K562 (cell line): ENCODE measurements around the gene CEP43. TPM values are rescaled to one million over a fixed set of nuclear protein-coding genes. Genes with fewer than 3 reads are reported as not detected.
A peak's percentile ranks its signal among the peaks of the same experiment; 100 is the strongest.

Experiments used
- ARNT ChIP-seq, 2 experiments: fragments of 450-650 bp; IDR thresholded peaks; 2 replicates each; pipeline ENCODE4 v1.6.1; 2016; ENCODE audit warnings: mild to moderate bottlenecking in 1 of 2
- CTBP1 ChIP-seq: fragments of 450-650 bp; IDR thresholded peaks from 2 replicates; pipeline ENCODE4 v1.6.1; 2016; ENCODE audit warnings: borderline replicate concordance
- ERF ChIP-seq: fragments of 450-650 bp; formaldehyde crosslinking; IDR thresholded peaks from 2 replicates; pipeline ENCODE4 v1.4.0; 2020; ENCODE audit warnings: mild to moderate bottlenecking, mixed read lengths
- ETV6 ChIP-seq, 3 experiments: fragments of 150-350 bp in 1 of 3; sonication (generic) in 1 of 3; formaldehyde crosslinking in 1 of 3; IDR thresholded peaks; 2 replicates each; pipeline versions ENCODE4 v1.6.1 to v1.8.0; 2014 to 2022; ENCODE audit warnings: borderline replicate concordance in 2 of 3, low read depth in 2 of 3, antibody characterized with exemption in 1 of 3, low read length in 1 of 3, mild to moderate bottlenecking in 1 of 3, missing genetic modification reagents in 1 of 3
- FIP1L1 ChIP-seq: fragments of 200-400 bp; formaldehyde crosslinking; IDR thresholded peaks from 2 replicates; pipeline ENCODE4 v1.6.1; 2018; ENCODE audit warnings: mild to moderate bottlenecking, low read depth, low read length; ENCODE audit not compliant: poor library complexity, severe bottlenecking
- FOXJ2 ChIP-seq: fragments of 200-800 bp; sonication (Bioruptor generic); IDR thresholded peaks from 2 replicates; pipeline ENCODE4 v1.6.1; 2016; ENCODE audit warnings: missing genetic modification characterization, missing compliant biosample characterization
- NONO ChIP-seq, 2 experiments: fragments of 200-400 bp in 1 of 2; fragments of 450-650 bp in 1 of 2; formaldehyde crosslinking in 1 of 2; IDR thresholded peaks; 2 replicates each; pipeline ENCODE4 v1.6.1; 2017; ENCODE audit warnings: low read depth in 2 of 2, mild to moderate bottlenecking in 2 of 2, moderate library complexity in 2 of 2, low read length in 1 of 2
- POLR2B ChIP-seq: fragments of 450-650 bp; IDR thresholded peaks from 2 replicates; pipeline ENCODE4 v1.6.1; 2018; ENCODE audit warnings: low read depth; ENCODE audit not compliant: partially characterized antibody
- RNF2 ChIP-seq: sonication (generic); IDR thresholded peaks from 2 replicates; pipeline ENCODE4 v1.6.1; 2016
- SMARCA4 ChIP-seq: fragments of 450-650 bp; IDR thresholded peaks from 2 replicates; pipeline ENCODE4 v1.6.1; 2016
- TCF7 ChIP-seq: sonication (generic); IDR thresholded peaks from 2 replicates; pipeline ENCODE4 v1.6.1; 2016; ENCODE audit warnings: antibody characterized with exemption, borderline replicate concordance
- ZFP36 ChIP-seq: fragments of 150-350 bp; IDR thresholded peaks from 2 replicates; pipeline ENCODE4 v1.6.1; 2018; ENCODE audit warnings: low read length, low read depth; ENCODE audit not compliant: partially characterized antibody
- ZNF12 ChIP-seq: sonication (generic); formaldehyde crosslinking; IDR thresholded peaks from 2 replicates; pipeline ENCODE4 v1.4.0; 2020; ENCODE audit warnings: mild to moderate bottlenecking, missing genetic modification reagents
- ZNF124 ChIP-seq: sonication (generic); formaldehyde crosslinking; IDR thresholded peaks from 2 replicates; pipeline ENCODE4 v1.8.1; 2022; ENCODE audit warnings: missing genetic modification reagents
- ZNF318 ChIP-seq, 2 experiments: fragments of 450-650 bp; IDR thresholded peaks; 2 replicates each; pipeline ENCODE4 v1.6.1; 2016; ENCODE audit warnings: mild to moderate bottlenecking in 2 of 2, borderline replicate concordance in 1 of 2, low read depth in 1 of 2, moderate library complexity in 1 of 2
- ZNF444 ChIP-seq: fragments of 250-450 bp; sonication (Bioruptor Pico); IDR thresholded peaks from 2 replicates; pipeline ENCODE4 v1.4.0; 2020; ENCODE audit warnings: mild to moderate bottlenecking, moderate library complexity
- polyA plus RNA-seq, 8 experiments: library from polyadenylated mRNA; depleted of rRNA in 4 of 8; stranded (reverse) in 5 of 8; unstranded in 3 of 8; fragments of >200 nt; fragmentation: Nextera tagmentation in 2 of 8; fragmentation: Illumina TruSeq in 1 of 8; extraction: Ambion mirVana in 2 of 8; extraction: Trizol in 1 of 8; gene quantifications; 2 replicates each; pipeline versions ENCODE4 v1.2.1 to v1.2.3, GENCODE V29; 2011 to 2014; ENCODE audit warnings: inconsistent platforms in 1 of 8, missing spikeins in 1 of 8
- total RNA-seq, 7 experiments: library from RNA; depleted of rRNA in 6 of 7; stranded (reverse); fragments of >200 nt in 6 of 7; fragmentation: Illumina TruSeq in 2 of 7; extraction: Trizol in 2 of 7; gene quantifications; 2 replicates each; pipeline versions ENCODE4 v1.2.1 to v1.2.3, GENCODE V29; 2011 to 2021; ENCODE audit warnings: low replicate concordance in 1 of 7
- TF ChIP-seq, protein P1 (sequence below): sonication (generic); formaldehyde crosslinking; IDR thresholded peaks from 2 replicates; pipeline ENCODE4 v1.8.1; 2022; ENCODE audit warnings: missing genetic modification reagents

The CEP43 gene
- total and polyA plus RNA-seq, 9 of the 15 experiments (the other 6 are each of a cell fraction or from before 2014, with no cell fraction given) = 15.2 to 55.7 (median 47.4) TPM

DNA sequence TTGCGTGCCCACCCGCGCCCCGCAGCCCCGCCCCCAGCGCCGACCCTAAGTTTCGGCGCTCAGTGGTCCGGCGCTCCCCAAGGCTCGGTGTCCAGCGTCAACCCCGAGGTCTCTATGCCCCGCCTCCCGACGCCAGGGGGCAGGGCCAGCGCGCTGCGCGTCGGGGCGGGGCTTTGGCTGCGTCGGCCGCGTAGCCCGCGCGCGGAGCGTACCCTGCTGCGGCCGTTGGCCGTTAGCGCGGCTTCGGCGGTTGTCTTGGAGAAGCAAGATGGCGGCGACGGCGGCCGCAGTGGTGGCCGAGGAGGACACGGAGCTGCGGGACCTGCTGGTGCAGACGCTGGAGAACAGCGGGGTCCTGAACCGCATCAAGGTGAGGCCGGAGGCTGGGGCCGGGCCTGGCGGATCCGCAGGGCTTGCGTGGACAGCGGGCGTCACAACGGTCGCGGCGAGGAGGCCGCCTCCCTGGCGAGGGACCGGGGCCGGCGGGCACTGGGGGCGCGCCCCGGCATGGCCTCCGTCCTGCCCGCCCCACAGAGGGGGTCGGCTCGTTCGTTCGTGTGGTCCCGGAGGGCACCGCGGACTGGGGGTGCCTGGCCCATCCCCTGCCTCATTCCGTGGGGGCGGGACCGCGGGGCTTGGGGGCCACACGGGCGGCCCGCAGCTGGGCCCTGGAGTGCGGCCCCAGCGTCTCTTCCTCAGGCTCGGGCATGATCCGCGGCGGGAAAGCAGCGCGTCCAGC lies at the start of gene CEP43 (continued):
- TF ChIP-seq ZNF318 (IDR thresholded peaks at IDR 0.05; ENCODE audit: borderline replicate concordance in 1 of 2, low read depth in 1 of 2) (no peak), ETV6 (IDR thresholded peaks at IDR 0.05; ENCODE audit: borderline replicate concordance in 1 of 2, low read depth in 2 of 2, low read length in 1 of 2) (no peak; a peak in 1 of 4 replicates), ETV6 (CRISPR knock-in tag; IDR thresholded peaks at IDR 0.05; ENCODE audit: borderline replicate concordance) (no peak), SMARCA4 (no peak), ZNF444 (no peak), CTBP1 (peak; percentile 91), ARNT (IDR thresholded peaks at IDR 0.05) (no peak), ZNF124 (CRISPR knock-in tag) (no peak), ZNF12 (CRISPR knock-in tag) (no peak), ZFP36 (no peak), POLR2B (no peak), ERF (peak; percentile 86; the same call in 1 of the 2 replicates), FIP1L1 (peak; percentile 72), FOXJ2 (no peak), NONO (IDR thresholded peaks at IDR 0.05; ENCODE audit: low read depth in 2 of 2, low read length in 1 of 2) (peak; percentile 33 to 64; a peak in 2 of 4 replicates), RNF2 (no peak), TCF7 (no peak; the same call in 1 of the 2 replicates)
- TF ChIP-seq, protein P1, sequence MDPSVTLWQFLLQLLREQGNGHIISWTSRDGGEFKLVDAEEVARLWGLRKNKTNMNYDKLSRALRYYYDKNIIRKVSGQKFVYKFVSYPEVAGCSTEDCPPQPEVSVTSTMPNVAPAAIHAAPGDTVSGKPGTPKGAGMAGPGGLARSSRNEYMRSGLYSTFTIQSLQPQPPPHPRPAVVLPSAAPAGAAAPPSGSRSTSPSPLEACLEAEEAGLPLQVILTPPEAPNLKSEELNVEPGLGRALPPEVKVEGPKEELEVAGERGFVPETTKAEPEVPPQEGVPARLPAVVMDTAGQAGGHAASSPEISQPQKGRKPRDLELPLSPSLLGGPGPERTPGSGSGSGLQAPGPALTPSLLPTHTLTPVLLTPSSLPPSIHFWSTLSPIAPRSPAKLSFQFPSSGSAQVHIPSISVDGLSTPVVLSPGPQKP = no peak
